GM19455 (cell line): Measurements from ENCODE around the gene PRR33.
A peak's percentile ranks its signal among the peaks of the same experiment; 100 is the strongest.

Experiments
- ATAC-seq: cut with Tn5 transposase; IDR thresholded peaks from one replicate; pipeline ENCODE4 v1.9.1; 2021; ENCODE audit not compliant: unreplicated experiment

The PRR33 gene

DNA sequence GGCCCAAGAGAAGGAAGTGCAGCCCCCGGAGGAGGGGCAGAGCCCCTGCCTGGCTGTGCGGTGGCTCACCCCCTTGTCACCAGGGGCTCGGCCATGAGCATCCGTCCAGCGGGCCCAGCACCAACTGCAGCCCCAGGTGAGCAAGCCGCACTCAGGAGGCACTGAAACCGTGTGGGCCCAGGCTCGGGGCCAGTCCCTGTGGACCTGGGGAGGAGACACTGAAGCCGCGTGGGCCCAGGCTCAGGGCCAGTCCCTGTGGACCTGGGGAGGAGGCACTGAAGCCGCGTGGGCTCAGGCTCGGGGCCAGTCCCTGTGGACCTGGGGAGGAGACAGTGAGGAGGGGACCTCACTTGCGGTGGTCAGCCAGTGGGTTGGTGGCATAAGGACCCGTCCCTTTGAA, 24.9 kb downstream of the PRR33 start:
- no peak for ATAC-seq

DNA sequence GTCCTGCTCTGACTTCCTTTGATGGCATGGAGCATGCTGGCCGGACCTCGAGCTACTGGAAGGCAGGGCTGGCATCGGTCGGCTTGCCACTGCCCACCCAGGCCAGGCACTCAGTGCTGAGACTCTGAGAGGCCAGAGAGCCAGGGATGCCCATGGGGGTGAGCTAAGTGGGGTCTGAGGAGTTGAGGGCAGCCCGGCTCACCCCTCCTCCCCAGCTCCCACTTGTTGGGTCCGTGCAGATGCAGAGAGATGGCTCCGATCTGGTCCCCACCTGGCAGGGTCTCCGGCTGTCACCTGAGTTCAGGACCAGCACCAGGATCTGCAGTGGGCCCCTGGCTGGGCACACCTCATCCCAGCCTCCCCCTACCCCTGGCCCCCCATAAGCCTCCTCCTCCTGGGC, 25.5 kb downstream of the PRR33 start:
- no peak for ATAC-seq

DNA sequence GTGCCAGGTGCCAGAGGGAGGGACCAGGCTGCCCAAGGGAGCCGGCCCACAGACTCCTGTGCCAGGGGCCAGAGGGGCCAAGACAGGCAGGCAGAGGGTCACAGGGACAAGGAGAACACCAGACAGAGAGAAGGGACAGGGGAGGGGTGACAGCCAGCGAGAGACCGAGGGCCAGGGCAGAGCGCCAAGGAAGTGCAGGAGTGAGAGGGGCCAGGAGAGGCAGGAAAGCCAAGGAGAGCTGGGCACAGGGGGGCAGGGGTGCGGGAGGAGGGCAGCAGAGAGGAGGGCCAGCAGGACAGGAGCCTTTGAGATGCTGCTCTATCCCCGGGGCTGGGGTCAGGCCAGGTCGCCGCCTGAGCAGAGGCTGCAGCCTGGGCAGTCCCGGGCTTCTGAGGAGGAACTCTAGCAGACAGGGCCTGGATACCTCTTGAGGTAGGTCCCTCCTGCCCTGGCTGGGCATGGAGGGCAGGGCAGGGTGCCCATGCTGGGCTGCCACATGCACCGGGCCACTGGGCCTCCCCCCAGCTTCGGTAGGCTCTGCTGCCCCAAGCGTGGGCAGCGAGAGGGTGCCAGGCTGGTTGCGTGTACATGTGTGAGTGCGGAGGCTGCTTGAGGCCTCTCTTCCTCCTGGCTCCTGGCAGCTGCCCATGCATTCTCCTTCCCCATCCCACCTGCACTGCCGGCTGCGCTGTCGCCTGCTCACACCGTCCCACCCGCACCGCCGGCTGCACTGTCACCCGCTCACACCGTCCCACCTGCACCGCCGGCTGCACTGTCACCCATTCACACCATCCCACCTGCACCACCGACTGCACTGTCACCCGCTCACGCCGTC, 26.6 kb downstream of the PRR33 start:
- no peak for ATAC-seq

GRCh38 chr11:1864231-1864630, 27.5 kb downstream of the PRR33 start:
- no peak for ATAC-seq

GRCh38 chr11:1863352-1864216, 28.1 kb downstream of the PRR33 start:
- ATAC-seq, result no peak

DNA sequence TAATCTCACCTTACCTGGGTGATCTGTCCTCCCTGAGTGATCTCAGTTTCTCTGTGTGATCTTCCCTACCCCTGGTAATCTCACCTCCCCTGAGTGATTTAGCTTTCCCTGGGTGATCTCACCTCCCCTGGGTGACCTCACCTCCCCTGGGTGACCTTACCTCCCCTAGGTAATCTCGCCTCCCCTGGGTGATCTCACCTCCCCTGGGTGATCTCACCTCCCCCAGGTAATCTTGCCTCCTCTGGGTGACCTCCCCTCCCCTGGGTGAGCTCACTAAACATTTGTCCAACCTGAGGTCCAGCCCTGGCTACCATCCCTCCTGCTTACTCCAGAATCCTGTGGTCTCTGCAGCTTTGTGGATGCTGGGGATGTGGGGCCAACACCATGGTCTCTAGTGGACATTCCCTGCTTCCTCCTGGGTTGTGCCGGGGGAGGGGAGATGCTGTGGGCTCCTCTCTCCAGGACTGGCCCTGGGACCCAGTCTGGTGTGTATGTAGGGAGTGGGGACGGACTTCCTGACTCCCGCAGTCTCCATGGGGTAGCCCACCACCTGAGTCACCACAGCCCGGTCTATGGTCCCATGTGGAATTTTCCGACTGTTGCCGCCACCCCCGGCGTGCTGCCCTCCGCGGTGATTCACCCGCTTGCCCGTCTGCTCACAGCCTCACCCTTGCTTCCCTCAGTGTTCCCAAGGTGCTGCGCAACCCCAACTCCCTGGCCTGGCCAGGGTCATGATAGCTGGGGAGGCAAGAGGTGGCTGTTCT, 28.9 kb downstream of the PRR33 start:
- ATAC-seq, result no peak

GRCh38 chr11:1861435-1862411, 30.0 kb downstream of the PRR33 start:
- no peak for ATAC-seq

DNA sequence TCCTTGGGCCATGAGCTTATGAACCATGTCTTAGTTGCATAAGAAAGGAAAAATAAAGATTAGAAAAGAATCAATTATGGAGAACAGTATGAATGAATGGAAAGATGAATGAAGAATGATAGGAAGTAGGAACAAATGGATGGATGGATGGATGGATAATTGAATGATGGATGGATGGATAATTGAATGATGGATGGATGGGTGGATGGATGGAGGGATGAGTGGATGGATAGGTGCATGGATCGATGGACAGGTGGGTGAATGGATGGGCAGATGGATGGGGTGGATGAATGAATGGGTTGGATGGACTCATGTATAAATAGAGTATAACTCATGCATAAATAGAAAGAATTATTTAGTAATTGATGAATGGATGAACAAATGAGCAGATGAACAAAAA, 31.6 kb downstream of the PRR33 start:
- no peak for ATAC-seq

GRCh38 chr11:1859004-1859403, 32.7 kb downstream of the PRR33 start:
- no peak for ATAC-seq

DNA sequence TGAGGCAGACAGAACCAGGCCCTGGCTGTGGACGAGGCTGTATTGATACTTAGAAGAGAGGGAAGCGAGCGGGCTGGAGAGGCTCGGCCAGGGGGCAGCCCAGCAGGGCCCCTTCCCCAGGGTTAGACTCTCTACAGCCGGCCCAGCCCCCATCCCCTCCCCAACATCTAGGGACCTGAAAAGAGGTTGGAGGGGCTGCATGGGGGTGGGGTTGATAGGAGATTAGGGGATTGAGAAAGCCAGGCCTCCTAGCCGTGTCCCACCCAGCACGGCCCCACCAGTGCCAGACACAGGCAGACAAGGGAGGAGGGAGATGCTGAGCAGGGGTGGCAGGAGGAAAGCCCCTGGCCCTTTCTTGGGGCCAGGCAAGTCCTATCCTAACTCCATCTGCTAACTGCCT, 33.1 kb downstream of the PRR33 start:
- no peak for ATAC-seq

- no peak for ATAC-seq
These were observed 33.5 kb downstream of the PRR33 start for GRCh38 chr11:1858154-1858553.

DNA sequence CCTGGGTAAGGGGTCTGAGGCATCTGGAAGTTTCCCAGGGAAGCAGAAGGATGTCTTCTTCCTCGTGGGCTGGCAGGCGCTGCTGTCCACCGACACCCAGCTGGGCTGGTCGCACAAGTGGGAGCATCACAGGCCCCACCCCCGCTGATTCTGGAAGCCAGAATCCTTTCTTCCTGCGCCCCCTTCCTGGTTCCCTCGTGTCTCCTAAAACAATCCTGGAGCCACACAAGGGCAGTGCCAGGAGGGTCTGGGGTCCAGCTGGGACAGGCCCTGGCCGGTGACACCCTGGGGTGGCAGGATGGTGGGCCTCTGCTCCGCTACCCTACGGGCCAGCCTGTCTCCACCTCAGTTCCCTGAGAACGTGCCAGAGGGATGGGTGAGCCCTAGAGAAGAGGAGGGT, 34.6 kb downstream of the PRR33 start:
- ATAC-seq, result no peak

DNA sequence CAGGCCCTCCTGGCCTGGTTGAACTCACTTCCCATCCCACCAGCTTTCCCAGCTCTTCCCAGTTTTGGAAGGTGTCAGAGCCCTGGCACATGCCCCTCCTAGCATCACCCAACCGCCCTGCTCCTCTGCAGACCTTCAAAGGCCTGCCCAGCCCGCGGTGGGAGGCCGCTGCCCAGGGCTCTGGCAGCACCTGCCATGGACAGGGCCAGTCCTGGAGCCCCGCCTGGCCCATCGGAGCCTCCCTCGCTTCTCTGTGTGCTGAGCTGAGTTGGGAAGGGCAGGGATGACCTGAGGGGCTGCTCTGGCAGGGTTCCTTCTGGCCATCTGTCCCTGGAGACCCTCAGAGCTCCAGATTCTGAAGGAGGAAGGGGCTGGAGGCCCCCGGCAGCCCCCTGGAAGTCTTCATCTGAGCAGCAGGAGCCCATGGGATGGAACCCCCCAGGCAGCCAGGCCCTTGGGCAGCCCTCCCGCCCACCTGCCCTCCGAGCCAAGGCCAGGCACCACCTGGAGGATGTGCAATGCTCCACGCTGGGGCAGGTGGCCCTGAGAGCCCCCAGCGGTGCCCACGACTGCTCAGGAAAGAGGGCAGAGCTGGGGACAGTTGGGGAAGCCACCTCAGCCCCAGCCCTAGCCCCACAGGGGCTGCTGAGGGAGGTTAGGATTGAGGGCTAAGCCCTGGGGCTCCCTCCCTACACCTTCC, 35.2 kb downstream of the PRR33 start:
- ATAC-seq, result no peak

GRCh38 chr11:1855886-1856265, 35.8 kb downstream of the PRR33 start:
- ATAC-seq, result no peak

DNA sequence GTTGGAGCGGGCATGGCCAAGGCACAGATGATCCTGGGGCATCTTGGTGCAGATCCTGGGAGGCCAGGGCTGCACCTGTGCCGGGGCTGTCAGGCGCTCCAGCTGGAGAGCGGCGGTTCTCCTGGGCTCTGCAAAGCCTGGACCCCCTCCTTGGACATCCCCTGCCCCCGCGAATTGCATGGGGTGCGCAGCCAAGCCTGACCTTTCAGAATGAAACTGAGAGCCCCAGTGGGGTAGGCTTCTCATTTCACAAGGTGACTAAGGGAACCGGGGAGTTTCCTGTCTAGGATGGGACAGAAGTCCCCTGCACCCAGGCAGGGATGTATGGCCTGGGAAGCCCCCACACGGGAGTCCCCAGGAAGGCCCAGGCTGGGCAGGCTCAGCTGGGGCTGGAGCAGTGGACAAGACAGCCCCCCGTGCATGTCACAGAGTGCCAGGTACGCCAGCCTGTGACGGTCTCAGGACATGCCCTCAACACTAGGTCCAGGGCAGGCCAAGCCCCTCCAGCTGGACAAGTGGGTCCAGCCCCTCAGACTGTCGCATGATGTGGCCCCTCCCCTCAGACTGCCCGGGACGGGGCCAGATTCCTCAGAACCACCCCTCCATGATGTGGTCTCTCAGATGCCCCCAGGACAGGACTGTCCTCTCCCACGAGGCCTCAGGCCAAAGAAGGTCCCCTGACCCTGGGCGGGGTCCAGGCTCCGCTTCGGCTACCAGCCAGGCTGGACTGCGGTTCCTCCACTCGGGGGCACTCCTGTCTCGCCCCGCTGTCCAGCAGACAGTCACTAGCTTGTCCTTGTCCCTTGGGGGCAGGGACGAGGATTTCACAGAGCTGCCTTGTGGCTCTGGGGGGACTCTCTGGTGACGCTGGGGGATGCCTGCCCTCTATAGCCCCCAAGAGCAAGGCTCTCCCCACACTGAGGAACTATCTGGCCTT, 36.5 kb downstream of the PRR33 start:
- peak; percentile 39 for ATAC-seq

DNA sequence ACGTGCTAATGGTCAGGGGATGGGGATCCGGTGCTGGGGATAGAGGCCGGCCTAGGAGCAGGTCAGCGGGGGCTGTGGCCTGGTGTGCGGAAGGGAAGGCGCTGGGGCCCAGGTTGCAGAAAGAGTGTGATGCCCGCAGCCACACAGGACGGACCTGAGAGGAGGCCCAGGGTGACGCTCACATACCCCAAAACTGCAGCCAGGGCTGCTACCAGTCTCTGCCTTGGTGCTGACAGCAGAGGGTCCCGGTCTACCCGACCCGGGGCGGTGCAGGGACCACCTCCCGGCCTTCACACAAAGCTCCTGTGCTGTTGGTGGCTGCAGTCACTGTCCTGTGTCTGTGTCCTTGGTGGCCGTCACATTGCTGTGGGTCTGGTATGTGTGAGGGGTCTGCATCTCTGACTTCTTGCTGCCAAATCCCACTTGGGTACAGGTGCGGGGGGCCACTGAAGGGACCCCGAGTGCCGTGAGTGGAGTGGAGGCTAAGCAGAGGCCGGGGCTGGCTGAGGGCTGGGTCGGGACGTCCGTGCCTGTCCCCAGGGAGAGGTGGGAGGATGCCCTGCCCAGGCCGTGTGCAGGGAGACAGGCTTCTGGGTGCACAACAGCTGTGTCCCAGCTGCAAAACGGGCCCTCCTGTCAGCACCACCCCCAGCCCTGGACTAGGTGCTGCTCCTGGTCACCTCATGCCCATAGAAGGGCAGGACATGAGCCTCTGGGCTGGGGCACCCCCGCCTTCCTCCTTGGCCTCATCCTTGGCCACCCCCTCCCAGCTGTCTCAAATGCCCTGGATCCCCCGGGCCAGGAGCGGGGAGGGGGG, 37.4 kb downstream of the PRR33 start:
- peak; percentile 26 for ATAC-seq

DNA sequence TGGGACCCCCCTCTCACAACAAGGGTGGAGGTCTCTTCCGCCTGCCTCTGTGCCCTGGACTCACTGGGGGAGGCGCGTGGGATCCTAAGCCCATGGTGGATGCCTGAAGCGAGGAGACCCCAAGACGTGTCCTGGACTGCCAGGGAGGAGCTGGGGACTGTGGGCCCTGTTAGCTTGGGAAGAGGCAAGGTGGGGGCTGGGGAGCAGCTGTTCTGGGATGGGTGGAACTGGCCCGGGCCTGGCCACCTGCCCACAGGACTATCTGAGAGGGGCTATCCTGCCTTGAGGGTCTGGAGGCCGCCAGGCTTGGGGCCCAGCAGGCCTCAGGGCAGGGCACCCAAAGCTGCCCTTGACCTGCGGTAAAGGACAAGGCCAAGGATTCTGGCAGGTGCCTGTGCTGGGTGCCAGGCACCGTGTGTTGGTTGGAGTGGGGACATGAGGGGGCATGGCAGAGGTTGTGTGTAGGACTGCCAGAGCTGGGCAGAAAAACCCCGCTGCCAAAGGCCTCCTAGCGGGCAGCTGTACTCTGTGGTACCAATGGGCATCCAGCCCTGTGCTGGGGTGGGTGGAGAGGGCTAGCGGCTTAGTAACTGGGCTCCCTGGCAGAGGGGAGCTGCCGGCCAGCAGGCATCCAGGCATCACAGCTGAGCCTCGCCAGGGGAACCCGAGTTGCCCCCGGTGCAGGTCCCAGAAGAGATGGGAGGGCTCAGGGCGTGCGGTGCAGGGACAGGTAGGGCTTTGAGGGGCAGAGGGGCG, 38.1 kb downstream of the PRR33 start:
- ATAC-seq, result no peak
